ENCODE results near the gene RAB5IF. TPM values are rescaled to one million over a fixed set of nuclear protein-coding genes. Genes with fewer than 3 reads are reported as not detected.
"Not testable (repeated sequence)": the region's sequence is repeated elsewhere in the genome, so short reads cannot be mapped to it uniquely, and the experiment has no call there.

RAB5IF gene
- polyA plus RNA-seq, 1 experiment = 151 TPM

- Histone ChIP-seq H3K27ac (ENCODE audit: low read depth, low read length) (no peak overlapping the region), H3K4me3 (ENCODE audit: low read depth, low read length) (no peak overlapping the region), H3K9me3 (ENCODE audit: control insufficient read depth, insufficient read depth, low read length) (no peaks in the 10 kb centered on the region), H3K27me3 (ENCODE audit: control insufficient read depth, insufficient read depth, low read length) (peaks cover 5% of the 10 kb centered on the region)
- ChIA-PET CTCF (no interaction called here), POLR2A (no interaction called here)
- TF ChIP-seq CTCF (IDR thresholded peaks at IDR 0.05; ENCODE audit: low read depth, low read length) = no peak
- no peak for DNase-seq (ENCODE audit: low read depth, low spot score)
These were observed 27.1 kb downstream of the RAB5IF start for GRCh38 chr20:36632487-36633284.

- POLR2A ChIA-PET = no interaction called here
- TF ChIP-seq CTCF (IDR thresholded peaks at IDR 0.05; ENCODE audit: low read depth, low read length) = no peak
- CTCF ChIA-PET = no interaction called here
- Histone ChIP-seq H3K4me3 (ENCODE audit: low read depth, low read length) (no peak overlapping the region), H3K27ac (ENCODE audit: low read depth, low read length) (no peak overlapping the region), H3K27me3 (ENCODE audit: control insufficient read depth, insufficient read depth, low read length) (peaks cover 5% of the 10 kb centered on the region), H3K9me3 (ENCODE audit: control insufficient read depth, insufficient read depth, low read length) (no peaks in the 10 kb centered on the region)
- DNase-seq (ENCODE audit: low read depth, low spot score) = no peak
These were observed 27.8 kb downstream of the RAB5IF start for GRCh38 chr20:36633285-36633772.

GRCh38 chr20:36634342-36634741, 28.8 kb downstream of the RAB5IF start:
- DNase-seq (ENCODE audit: low read depth, low spot score) = no peak
- H3K27me3 ChIP-seq (ENCODE audit: control insufficient read depth, insufficient read depth, low read length) = peaks cover 5% of the 10 kb centered on the region
- CTCF ChIA-PET = no interaction called here
- POLR2A ChIA-PET = interaction anchor here (0.6 kb wide), 1 partner anchor 30 kb away, joined by 5 read pairs; no protein-coding TSS in a partner anchor
- H3K27ac ChIP-seq (ENCODE audit: low read depth, low read length) = no peak overlapping the region
- no peak overlapping the region for H3K4me3 ChIP-seq (ENCODE audit: low read depth, low read length)
- TF ChIP-seq CTCF (IDR thresholded peaks at IDR 0.05; ENCODE audit: low read depth, low read length) = no peak
- no peaks in the 10 kb centered on the region for H3K9me3 ChIP-seq (ENCODE audit: control insufficient read depth, insufficient read depth, low read length)

GRCh38 chr20:36638876-36639400, 33.4 kb downstream of the RAB5IF start:
- H3K4me3 ChIP-seq (ENCODE audit: low read depth, low read length); DNase-seq (ENCODE audit: low read depth, low spot score); H3K27me3 ChIP-seq (ENCODE audit: control insufficient read depth, insufficient read depth, low read length); CTCF ChIA-PET; H3K27ac ChIP-seq (ENCODE audit: low read depth, low read length); H3K9me3 ChIP-seq (ENCODE audit: control insufficient read depth, insufficient read depth, low read length): not testable (repeated sequence)
- POLR2A ChIA-PET = interaction anchor here (0.7 kb wide), 1 partner anchor 372 kb away, joined by 4 read pairs; no protein-coding TSS in a partner anchor

- no peak for DNase-seq (ENCODE audit: low read depth, low spot score)
- no peaks in the 10 kb centered on the region for H3K9me3 ChIP-seq (ENCODE audit: control insufficient read depth, insufficient read depth, low read length)
- H3K27ac ChIP-seq (ENCODE audit: low read depth, low read length) = no peak overlapping the region
- CTCF ChIA-PET = no interaction called here
- TF ChIP-seq CTCF (IDR thresholded peaks at IDR 0.05; ENCODE audit: low read depth, low read length) = no peak
- no peak overlapping the region for H3K4me3 ChIP-seq (ENCODE audit: low read depth, low read length)
- H3K27me3 ChIP-seq (ENCODE audit: control insufficient read depth, insufficient read depth, low read length) = no peaks in the 10 kb centered on the region
- POLR2A ChIA-PET = no interaction called here
These were observed 35.9 kb downstream of the RAB5IF start for GRCh38 chr20:36641506-36641843.
